ENCODE measurements around the gene MOXD1.

GRCh38 chr6:132322398-132322797 is 78.9 kb downstream of the MOXD1 start:
- TF ChIP-seq POLR2A (IDR thresholded peaks at IDR 0.05) (no peak), CTCF (IDR thresholded peaks at IDR 0.05) (no peak), POLR2AphosphoS5 (IDR thresholded peaks at IDR 0.05; ENCODE audit: insufficient read depth in 1 of 2, low read depth in 1 of 2) (no peak)

Measured in vagina (tissue), 2 donors.